ENCODE data around the gene CRYBB3.

DNA sequence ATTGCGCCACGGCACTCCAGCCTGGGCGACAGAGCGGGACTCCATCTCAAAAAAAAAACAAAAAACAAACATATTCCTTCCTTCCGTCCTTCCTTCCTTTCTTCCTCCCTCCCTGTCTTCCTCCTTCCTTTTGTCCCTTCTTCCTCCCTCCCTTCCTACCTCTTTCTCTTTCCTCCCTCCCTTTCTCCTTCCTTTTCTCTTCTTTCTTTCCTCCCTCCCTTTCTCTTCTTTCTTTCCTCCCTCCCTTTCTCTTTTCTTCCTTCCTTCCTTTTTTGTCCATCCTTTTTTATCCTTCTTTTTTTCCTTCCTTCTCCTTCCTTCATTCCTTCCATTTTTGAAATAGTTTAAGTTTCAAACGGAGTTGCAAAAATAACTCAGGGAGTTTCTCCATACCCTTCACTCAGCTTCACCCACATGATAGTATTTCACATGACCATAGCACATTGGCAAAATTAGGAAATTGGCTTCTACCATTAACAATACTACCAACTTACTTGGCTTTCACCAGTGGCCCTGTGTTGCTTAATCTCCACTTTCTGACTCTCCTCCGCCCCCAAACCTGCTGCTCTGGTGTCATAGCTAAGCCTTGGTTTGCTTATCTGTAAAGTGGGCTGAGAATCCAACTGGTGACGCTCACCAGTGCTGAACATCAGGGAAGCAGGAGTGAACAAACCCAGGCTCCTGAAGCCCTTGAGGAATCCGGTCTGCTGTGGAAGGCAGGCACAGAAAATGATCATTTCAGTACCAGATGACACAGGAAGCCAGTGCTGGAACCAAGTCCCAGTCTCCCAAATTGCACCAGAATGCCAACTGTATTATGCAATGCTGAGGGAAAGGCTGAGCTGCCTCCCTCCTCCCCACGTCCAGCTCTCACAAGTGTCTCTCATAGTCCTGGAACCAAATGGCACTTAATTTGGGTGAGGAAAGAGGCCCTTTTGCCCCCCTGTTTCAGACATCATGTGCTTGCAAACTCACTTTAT is 17.2 kb upstream of the CRYBB3 start:
- TF ChIP-seq, protein P1, sequence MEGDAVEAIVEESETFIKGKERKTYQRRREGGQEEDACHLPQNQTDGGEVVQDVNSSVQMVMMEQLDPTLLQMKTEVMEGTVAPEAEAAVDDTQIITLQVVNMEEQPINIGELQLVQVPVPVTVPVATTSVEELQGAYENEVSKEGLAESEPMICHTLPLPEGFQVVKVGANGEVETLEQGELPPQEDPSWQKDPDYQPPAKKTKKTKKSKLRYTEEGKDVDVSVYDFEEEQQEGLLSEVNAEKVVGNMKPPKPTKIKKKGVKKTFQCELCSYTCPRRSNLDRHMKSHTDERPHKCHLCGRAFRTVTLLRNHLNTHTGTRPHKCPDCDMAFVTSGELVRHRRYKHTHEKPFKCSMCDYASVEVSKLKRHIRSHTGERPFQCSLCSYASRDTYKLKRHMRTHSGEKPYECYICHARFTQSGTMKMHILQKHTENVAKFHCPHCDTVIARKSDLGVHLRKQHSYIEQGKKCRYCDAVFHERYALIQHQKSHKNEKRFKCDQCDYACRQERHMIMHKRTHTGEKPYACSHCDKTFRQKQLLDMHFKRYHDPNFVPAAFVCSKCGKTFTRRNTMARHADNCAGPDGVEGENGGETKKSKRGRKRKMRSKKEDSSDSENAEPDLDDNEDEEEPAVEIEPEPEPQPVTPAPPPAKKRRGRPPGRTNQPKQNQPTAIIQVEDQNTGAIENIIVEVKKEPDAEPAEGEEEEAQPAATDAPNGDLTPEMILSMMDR (IDR thresholded peaks at IDR 0.05) = no peak
- TF ChIP-seq POLR2A (IDR thresholded peaks at IDR 0.05) = no peak

Measured in adrenal gland (tissue), 5 donors.